Ovary (tissue), 3 donors: Measurements from ENCODE around the gene MCCC1.

ENCODE experiments used
- POLR2A ChIP-seq: fragments of 450-650 bp; IDR thresholded peaks from one replicate; pipeline ENCODE4 v1.6.1; 2017; ENCODE audit warnings: antibody characterized with exemption, mild to moderate bottlenecking, moderate library complexity
- TF ChIP-seq, protein P1 (sequence below), 3 donors: fragments of 450-650 bp in 2 of 3; fragments of 200-600 bp in 1 of 3; IDR thresholded peaks; one replicate each; pipeline versions ENCODE4 v1.5.1 to v1.8.0; 2016 to 2022; ENCODE audit warnings: antibody characterized with exemption in 3 of 3, mild to moderate bottlenecking in 1 of 3
- donor health status: DM: no; HTN: no; CAD: no.

DNA sequence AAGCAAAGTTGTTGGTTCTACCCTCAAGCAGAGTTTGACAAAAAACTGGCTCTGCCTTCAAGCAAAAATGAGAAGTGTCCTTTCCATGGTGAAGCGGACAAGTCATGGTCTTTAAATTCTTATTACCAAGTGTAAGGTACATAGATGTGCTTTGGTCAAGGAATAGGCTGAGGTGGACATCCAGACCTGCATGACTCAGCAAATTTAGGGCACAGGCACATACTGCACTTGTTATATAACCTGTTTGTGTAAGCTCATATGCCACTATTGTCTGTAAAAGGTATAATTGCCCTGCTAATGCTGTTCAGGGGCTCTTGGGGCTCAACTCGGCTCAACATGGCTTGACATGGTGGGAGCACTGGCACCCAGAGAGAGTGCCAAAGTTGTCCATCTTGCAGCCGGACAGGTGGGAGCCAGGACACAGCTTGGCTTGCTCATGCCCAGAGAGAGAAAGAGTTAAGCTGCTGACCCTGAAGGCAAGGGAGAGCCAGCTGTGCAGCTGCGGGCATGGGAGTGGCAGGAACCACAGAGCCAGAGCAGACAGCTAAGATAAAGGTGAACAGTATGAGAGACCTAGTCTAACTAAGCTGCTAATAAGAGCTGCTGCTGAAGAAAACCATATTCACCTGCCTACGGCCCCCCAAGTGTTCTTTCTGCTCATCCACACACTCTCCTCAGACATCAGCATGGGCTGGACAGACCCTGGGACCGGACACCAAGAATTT lies 17.7 kb downstream of the MCCC1 start:
- TF ChIP-seq, protein P1, sequence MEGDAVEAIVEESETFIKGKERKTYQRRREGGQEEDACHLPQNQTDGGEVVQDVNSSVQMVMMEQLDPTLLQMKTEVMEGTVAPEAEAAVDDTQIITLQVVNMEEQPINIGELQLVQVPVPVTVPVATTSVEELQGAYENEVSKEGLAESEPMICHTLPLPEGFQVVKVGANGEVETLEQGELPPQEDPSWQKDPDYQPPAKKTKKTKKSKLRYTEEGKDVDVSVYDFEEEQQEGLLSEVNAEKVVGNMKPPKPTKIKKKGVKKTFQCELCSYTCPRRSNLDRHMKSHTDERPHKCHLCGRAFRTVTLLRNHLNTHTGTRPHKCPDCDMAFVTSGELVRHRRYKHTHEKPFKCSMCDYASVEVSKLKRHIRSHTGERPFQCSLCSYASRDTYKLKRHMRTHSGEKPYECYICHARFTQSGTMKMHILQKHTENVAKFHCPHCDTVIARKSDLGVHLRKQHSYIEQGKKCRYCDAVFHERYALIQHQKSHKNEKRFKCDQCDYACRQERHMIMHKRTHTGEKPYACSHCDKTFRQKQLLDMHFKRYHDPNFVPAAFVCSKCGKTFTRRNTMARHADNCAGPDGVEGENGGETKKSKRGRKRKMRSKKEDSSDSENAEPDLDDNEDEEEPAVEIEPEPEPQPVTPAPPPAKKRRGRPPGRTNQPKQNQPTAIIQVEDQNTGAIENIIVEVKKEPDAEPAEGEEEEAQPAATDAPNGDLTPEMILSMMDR (IDR thresholded peaks at IDR 0.05) = no peak
- no peak for TF ChIP-seq POLR2A
